ENCODE data around the gene S100A12.

S100A12 gene

DNA sequence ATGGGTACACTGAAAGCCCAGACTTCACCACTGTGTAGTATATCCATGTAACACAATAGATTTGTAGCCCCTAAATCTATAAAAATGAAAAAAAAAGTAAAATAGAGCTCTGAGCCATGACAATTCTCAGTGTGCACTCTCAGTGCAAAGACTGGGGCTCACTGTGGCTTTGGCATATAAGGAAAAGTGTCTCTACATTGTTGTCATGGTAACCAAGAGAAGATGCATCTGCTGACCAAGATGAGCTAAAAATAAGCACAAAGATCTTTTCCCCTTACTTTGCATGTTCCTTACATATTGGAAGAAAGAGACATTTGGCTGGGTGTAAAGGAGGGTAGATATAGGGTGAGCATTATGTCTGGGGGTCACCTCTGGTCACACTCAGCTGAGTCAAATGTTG lies 38.8 kb downstream of the S100A12 start:
- DNase-seq (ENCODE audit: low read depth, low spot score), result no peak

DNA sequence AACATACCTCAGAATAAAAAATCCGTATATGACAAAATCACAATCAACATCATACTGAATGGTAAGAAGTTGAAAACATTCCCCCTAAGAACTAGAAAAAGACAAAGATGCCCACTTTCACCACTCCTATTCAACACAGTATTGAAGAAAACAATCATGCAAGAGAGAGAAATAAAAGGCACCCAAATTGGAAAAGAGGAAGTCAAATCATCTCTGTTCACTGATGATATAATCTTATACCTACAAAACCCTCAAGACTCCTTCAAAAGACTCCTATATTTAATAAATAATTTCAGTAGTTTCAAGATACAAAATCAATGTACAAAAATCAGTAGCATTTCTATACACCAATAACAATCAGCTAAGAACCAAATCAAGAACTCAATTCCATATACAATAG lies 41.5 kb downstream of the S100A12 start:
- DNase-seq (ENCODE audit: low read depth, low spot score), result no peak

DNA sequence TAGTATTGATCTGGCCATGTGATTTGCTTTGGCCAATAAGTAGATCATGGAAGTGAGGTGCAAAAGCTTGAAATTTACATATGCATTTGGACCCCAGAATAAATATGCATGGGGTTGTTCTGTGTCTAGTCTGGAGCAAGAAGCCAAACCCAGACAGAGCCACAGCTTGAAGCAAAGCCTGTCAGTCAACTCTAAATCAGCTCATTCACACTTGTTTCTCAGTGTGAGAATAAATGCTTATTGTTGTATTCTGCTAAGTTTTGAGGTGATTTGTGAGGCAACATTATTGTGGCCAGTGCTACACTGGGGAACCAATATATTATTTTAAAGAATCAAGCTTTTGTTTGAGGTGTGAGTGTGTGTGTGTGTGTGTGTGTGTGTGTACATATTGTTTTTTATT lies 50.5 kb downstream of the S100A12 start:
- no peak for DNase-seq (ENCODE audit: low read depth, low spot score)
